Brain microvascular endothelial cell (primary cell): ENCODE results near the gene CCDC177.

ENCODE experiments used
- DNase-seq: peaks from one replicate; pipeline ENCODE4 v3.0.0-alpha.2; 2020
- H3K27ac ChIP-seq: fragments of 250-450 bp; sonication (Bioruptor Pico); 2 replicates; pipeline ENCODE4 v1.5.1; 2020; ENCODE audit warnings: mild to moderate bottlenecking, moderate library complexity
- H3K27me3 ChIP-seq: fragments of 250-450 bp; sonication (Bioruptor Pico); replicated peaks from 2 replicates; pipeline ENCODE4 v1.5.1; 2020; ENCODE audit warnings: mild to moderate bottlenecking
- H3K36me3 ChIP-seq: fragments of 250-450 bp; sonication (Bioruptor Pico); replicated peaks from 2 replicates; pipeline ENCODE4 v1.5.1; 2020; ENCODE audit warnings: mild to moderate bottlenecking
- H3K4me3 ChIP-seq: 2 replicates; pipeline ENCODE4 v1.5.1; 2011; ENCODE audit warnings: low read depth, mild to moderate bottlenecking, control low read depth, low read length, moderate library complexity
- in situ Hi-C: cut with HindIII; loops from 2 replicates; pipeline ENCODE4 v1.10.0; 2017; ENCODE audit warnings: low sequenced_read_pairs, low pct_ligation_motif_present
- TF ChIP-seq, protein P1 (sequence below): IDR thresholded peaks from 2 replicates; pipeline ENCODE4 v1.5.1; 2011; ENCODE audit warnings: low read depth, mild to moderate bottlenecking, moderate library complexity, low read length, control low read depth, inconsistent platforms; ENCODE audit errors: missing control alignments

The CCDC177 gene

DNA sequence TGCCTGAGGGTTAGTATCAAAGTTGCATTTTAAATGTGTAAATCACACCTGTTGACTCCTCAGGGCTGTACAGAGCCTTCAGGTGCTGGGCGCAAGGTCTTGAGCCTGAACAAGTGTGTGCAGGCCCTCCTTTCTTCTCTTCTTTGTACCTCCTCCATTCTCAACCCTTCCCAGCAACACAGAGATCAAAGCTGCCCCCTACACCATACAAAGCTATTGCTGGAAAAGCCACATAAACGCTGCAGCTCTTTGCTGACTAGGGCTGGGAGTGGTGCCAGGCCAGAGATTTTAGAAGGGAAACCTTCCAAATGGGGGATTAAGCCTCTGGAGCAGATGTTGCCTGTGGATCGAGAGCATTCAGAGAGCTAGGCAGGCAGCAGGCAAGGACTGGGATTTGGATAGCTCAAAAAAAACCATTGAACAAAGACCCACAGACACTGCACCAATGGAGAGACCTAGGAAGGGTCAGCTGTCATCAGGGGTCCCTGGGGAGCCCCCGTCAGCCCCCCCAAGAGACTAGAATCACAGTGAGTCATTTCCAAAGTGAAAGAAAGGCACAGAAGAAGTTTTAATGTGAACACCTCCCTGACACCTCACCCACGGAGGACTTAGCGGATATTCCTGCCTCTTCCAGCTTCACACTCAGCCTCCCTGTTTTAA, 18.5 kb upstream of the CCDC177 start:
- TF ChIP-seq, protein P1, sequence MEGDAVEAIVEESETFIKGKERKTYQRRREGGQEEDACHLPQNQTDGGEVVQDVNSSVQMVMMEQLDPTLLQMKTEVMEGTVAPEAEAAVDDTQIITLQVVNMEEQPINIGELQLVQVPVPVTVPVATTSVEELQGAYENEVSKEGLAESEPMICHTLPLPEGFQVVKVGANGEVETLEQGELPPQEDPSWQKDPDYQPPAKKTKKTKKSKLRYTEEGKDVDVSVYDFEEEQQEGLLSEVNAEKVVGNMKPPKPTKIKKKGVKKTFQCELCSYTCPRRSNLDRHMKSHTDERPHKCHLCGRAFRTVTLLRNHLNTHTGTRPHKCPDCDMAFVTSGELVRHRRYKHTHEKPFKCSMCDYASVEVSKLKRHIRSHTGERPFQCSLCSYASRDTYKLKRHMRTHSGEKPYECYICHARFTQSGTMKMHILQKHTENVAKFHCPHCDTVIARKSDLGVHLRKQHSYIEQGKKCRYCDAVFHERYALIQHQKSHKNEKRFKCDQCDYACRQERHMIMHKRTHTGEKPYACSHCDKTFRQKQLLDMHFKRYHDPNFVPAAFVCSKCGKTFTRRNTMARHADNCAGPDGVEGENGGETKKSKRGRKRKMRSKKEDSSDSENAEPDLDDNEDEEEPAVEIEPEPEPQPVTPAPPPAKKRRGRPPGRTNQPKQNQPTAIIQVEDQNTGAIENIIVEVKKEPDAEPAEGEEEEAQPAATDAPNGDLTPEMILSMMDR: no peak
- no peak for DNase-seq
- no peaks in the 10 kb centered on the region for H3K36me3 ChIP-seq
- in situ Hi-C loops: no loop called here
- no peak overlapping the region for H3K27ac ChIP-seq
- no peaks in the 10 kb centered on the region for H3K27me3 ChIP-seq
- H3K4me3 ChIP-seq: no peak overlapping the region

DNA sequence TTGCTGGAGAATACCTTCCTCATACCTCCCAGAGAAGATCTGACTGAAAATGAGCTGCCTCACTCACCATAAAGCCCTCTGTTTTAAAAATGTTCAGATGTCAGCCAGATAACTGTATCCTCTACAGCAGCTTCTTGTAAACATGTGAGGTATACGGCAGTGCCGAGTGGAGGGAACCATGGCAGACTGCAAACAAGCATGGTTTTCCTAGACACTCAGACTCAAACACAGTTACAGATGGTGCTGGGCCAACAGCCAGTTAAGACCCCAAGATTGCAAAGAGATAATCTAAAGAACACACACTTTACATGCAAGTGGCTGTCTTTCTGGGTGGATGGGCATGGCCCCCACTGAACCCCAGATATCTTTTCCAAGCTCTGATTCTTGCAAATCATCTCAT, 16.6 kb upstream of the CCDC177 start:
- Histone ChIP-seq H3K36me3 (no peaks in the 10 kb centered on the region), H3K4me3 (no peak overlapping the region), H3K27ac (no peak overlapping the region), H3K27me3 (no peaks in the 10 kb centered on the region)
- no peak for DNase-seq
- in situ Hi-C loops: no loop called here
- TF ChIP-seq, protein P1: no peak

DNA sequence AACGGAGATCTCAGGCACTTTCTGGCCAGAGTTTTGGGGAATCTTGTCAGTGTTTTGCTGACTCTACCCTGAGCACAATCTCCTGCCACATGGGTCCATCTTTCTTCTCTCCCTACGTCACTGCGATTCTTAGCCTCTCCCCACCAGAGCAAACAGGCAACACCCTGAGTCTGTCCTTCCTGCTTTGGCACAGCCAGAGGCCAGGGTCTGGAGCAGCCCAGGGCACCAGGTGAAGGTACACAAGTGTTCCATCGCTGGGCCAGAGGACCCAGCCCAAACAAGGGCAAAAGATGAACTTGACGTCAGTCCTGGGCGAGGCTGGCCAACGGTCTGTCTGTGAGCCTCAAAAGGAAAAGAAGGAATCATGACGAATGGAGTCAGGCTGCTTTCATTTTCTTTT, 12.7 kb upstream of the CCDC177 start:
- no peak overlapping the region for H3K4me3 ChIP-seq
- TF ChIP-seq, protein P1: no peak
- H3K27ac ChIP-seq: no peak overlapping the region
- DNase-seq: no peak
- in situ Hi-C loops: no loop called here
- no peaks in the 10 kb centered on the region for H3K27me3 ChIP-seq
- H3K36me3 ChIP-seq: no peaks in the 10 kb centered on the region

DNA sequence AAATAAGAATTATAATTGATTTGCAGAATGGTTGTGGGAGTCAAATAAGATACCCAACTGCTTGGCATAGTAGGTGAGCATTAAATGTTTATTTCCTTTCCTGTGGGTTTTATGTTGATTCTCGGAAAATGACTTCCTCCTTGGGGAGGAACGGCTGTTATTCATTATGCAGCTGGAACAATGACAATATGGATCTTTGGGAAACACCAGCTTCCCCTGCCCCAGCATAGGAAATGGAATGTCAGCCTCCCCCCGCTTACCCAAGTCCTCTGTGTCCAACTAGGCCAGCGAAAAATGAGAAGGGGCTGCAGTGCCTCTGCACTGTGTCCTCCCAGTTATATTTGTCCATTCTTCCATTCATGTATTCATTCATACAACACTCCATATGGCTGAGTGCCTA, 11.7 kb upstream of the CCDC177 start:
- no peak for DNase-seq
- Histone ChIP-seq H3K27me3 (no peaks in the 10 kb centered on the region), H3K4me3 (no peak overlapping the region), H3K27ac (no peak overlapping the region), H3K36me3 (no peaks in the 10 kb centered on the region)
- TF ChIP-seq, protein P1: no peak
- in situ Hi-C loops: no loop called here

DNA sequence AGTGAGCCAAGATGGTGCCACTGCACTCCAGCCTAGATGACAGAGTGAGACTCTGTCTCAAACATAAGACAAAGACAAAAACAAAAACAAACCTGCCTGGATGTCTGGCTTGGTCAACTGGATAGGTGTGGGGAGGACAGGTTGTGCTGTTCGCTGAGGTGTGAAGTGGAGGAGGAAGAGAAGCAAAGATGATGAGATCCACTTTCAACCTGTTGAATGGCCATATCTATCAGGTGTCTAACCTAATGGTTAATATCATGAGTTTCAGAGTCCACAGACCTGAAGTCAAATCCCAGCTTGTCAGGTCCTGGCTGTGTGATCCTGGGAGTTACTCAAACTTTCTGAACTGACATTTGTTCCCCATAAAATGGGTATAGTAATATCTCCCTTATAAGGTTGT, 9.7 kb upstream of the CCDC177 start:
- DNase-seq: no peak
- TF ChIP-seq, protein P1: no peak

DNA sequence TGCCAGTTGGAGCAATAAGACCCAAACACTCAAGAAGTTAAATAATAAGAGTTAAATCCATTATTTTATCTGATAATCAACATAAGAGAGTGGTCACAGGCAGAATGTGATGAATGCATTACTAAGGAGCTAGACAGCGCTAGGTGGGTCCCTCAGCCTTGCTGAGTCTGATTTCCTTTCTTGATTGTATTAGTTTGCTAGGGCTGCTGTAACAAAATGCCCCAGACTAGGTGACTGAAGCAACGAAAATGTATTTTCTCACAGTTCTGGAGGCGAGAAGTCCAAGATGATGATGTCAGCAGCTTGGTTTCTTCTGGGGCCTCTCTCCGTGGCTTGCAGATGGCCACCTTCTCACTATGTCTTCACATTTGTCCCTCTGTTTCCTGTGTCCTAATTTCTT, 8.2 kb upstream of the CCDC177 start:
- in situ Hi-C loops: no loop called here
- no peak for DNase-seq
- H3K36me3 ChIP-seq: no peaks in the 10 kb centered on the region
- H3K27me3 ChIP-seq: no peaks in the 10 kb centered on the region
- TF ChIP-seq, protein P1: no peak
- H3K27ac ChIP-seq: no peak overlapping the region
- no peak overlapping the region for H3K4me3 ChIP-seq

More for the DNA sequence above, 9.7 kb upstream of the CCDC177 start:
- in situ Hi-C loops: no loop called here
- no peaks in the 10 kb centered on the region for H3K27me3 ChIP-seq
- no peak overlapping the region for H3K27ac ChIP-seq
- H3K36me3 ChIP-seq: no peaks in the 10 kb centered on the region
- H3K4me3 ChIP-seq: no peak overlapping the region
